ENCODE measurements around the gene NPC1L1.

The NPC1L1 gene, protein sequence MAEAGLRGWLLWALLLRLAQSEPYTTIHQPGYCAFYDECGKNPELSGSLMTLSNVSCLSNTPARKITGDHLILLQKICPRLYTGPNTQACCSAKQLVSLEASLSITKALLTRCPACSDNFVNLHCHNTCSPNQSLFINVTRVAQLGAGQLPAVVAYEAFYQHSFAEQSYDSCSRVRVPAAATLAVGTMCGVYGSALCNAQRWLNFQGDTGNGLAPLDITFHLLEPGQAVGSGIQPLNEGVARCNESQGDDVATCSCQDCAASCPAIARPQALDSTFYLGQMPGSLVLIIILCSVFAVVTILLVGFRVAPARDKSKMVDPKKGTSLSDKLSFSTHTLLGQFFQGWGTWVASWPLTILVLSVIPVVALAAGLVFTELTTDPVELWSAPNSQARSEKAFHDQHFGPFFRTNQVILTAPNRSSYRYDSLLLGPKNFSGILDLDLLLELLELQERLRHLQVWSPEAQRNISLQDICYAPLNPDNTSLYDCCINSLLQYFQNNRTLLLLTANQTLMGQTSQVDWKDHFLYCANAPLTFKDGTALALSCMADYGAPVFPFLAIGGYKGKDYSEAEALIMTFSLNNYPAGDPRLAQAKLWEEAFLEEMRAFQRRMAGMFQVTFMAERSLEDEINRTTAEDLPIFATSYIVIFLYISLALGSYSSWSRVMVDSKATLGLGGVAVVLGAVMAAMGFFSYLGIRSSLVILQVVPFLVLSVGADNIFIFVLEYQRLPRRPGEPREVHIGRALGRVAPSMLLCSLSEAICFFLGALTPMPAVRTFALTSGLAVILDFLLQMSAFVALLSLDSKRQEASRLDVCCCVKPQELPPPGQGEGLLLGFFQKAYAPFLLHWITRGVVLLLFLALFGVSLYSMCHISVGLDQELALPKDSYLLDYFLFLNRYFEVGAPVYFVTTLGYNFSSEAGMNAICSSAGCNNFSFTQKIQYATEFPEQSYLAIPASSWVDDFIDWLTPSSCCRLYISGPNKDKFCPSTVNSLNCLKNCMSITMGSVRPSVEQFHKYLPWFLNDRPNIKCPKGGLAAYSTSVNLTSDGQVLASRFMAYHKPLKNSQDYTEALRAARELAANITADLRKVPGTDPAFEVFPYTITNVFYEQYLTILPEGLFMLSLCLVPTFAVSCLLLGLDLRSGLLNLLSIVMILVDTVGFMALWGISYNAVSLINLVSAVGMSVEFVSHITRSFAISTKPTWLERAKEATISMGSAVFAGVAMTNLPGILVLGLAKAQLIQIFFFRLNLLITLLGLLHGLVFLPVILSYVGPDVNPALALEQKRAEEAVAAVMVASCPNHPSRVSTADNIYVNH (N-terminal part only)

DNA sequence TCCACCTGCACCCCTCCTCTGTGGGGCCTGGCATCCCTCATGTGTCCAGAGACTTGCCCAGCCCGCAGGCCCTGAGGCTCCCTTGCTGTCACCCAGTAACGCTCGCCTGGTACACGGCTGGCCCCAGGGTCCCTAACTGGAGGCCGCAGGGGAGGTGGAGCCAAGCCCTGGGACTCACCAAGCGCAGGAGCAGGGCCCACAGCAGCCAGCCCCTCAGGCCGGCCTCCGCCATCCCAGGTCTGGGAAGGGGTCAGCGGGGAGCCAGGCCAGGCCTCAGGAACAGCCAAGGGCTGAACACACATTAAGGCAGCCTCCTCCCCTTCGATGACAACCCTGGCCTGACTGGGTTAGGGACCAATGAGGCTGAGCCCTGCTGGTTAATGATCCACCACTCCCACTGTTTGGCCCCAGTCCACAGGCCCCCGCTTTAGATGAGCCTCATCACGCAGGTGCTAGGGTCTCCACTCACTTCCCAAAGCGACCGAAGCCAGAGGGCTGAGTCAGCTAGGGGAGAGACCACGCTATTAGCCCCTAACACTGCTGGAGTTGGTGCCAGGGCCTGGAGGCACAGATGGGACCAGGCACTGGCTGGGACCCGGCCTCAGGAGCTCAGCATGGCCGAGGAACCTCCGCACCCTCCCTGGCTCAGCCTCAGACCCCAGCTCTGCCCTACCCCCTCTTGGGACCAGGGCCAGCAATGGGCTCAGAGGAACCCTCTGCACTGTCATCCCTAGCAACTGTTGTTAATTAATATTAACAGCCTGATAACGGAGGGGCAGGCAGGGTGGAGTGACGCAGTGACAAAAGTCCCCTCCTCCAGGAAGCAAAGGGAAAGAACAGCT, at the start of gene NPC1L1:
Gene NPC1L1 (minus strand): TSS at position 303 of the 842 bp plus-strand sequence. CDS start 71 bp downstream, at position 232.
- TF ChIP-seq, protein P1, sequence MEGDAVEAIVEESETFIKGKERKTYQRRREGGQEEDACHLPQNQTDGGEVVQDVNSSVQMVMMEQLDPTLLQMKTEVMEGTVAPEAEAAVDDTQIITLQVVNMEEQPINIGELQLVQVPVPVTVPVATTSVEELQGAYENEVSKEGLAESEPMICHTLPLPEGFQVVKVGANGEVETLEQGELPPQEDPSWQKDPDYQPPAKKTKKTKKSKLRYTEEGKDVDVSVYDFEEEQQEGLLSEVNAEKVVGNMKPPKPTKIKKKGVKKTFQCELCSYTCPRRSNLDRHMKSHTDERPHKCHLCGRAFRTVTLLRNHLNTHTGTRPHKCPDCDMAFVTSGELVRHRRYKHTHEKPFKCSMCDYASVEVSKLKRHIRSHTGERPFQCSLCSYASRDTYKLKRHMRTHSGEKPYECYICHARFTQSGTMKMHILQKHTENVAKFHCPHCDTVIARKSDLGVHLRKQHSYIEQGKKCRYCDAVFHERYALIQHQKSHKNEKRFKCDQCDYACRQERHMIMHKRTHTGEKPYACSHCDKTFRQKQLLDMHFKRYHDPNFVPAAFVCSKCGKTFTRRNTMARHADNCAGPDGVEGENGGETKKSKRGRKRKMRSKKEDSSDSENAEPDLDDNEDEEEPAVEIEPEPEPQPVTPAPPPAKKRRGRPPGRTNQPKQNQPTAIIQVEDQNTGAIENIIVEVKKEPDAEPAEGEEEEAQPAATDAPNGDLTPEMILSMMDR (IDR thresholded peaks at IDR 0.05): no peak
- Mint-ChIP-seq H3K36me3 (ENCODE audit: low read depth) (no peaks in the 10 kb centered on the region), H3K4me1 (no peaks in the 10 kb centered on the region), H3K27ac (no peak within 1 kb of the TSS), H3K4me3 (no peak within 1 kb of the TSS), H3K27me3 (ENCODE audit: low read depth, poor library complexity) (peaks cover 6% of the 10 kb centered on the region), H3K9me3 (no peaks in the 10 kb centered on the region)
- peak; percentile 19 for DNase-seq

DNA sequence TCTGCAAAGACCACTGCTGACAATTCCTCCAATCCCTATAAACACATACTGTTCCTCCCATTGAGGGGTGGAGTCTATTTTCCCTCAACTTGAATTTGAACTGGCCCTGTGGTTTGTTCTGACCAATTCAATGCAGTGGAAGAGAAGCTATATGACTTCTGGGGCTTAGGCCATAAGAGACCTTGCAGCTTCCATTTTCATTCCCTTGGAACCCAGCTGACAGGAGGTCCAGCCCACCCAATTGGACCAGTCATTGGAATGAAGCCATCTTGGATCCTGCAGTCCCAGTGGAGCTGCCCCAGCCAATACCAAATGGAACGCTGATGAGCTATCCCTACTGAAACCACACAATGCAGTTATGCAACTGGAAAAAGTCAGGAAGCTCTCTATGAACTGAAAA, 49.8 kb upstream of the NPC1L1 start:
- H3K27ac Mint-ChIP-seq: no peak overlapping the region
- H3K36me3 Mint-ChIP-seq (ENCODE audit: low read depth): no peaks in the 10 kb centered on the region
- no peaks in the 10 kb centered on the region for H3K9me3 Mint-ChIP-seq
- H3K4me3 Mint-ChIP-seq: no peak overlapping the region
- peaks cover 25% of the 10 kb centered on the region for H3K27me3 Mint-ChIP-seq (ENCODE audit: low read depth, poor library complexity)
- H3K4me1 Mint-ChIP-seq: no peaks in the 10 kb centered on the region
- TF ChIP-seq, protein P1 (IDR thresholded peaks at IDR 0.05): no peak
- DNase-seq: no peak

DNA sequence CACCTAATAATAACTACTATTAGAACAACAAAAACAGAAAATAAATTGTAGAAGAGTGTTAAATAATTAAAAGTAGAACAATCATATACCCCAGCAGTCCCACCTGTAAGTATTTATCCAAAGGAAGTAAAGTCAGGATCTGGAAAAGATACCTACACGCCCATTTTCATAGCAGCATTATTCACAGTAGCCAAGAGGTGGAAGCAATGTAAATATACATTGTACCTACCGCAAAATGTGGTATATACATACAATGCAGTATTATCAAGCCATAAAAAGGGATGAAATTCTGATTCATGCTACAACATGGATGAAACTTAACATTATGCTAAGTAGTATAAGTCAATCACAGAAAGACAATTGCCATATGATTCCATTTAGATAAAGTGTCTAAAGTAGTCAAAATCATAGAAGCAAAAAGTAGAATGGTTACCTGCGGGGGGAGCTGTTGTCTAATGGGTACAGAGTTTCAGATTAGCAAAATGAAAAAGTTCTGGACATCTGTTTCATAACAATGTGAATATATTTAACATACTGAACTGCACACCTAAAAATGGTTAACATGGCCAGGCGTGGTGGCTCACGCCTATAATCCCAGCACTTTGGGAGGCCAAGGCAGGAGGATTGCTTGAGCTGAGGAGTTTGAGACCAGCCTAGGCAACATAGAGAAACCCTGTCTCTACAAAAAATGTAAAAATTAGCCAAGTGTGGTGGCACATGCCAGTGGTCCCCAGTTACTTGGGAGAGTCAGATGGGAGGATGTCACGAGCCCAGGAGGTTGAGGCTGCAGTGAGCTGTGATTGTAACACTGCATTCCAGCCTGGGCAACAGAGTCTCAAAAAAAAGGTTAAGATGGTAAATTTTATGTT, 46.9 kb upstream of the NPC1L1 start:
- Mint-ChIP-seq H3K27ac (no peak overlapping the region), H3K27me3 (ENCODE audit: low read depth, poor library complexity) (peaks cover 30% of the 10 kb centered on the region), H3K36me3 (ENCODE audit: low read depth) (no peaks in the 10 kb centered on the region), H3K4me3 (no peak overlapping the region), H3K4me1 (no peaks in the 10 kb centered on the region), H3K9me3 (no peaks in the 10 kb centered on the region)
- no peak for DNase-seq
- TF ChIP-seq, protein P1 (IDR thresholded peaks at IDR 0.05): no peak

DNA sequence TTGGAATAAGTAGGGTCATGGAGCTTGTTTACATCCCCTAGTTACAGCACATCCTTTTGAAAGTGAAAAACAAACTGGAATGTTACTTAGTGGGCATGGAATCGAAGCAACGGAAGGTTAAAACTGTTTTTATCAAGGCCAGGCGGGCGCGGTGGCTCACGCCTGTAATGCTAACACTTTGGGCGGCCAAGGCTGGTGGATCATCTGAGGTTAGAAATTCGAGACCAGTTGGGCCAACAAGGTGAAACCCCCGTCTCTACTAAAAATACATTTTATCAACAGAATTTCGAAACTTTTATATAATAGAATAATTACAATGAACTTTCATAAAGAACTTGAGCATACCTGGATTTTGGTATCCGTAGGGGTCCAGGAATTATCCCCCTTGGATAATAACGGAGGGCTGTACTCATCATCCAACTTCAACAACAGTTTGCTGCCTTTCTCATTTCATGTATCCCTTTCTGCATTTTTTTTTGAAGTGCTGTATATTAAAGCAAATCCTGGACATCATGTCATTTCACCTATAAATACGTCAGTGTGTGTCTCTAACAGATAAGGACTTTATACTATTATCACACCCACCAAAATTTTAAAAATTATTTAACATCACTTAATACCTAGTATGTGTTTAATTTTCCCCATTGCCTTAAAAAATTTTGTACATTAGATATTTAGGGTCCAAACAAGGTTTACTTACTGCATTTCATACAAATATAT, 42.2 kb upstream of the NPC1L1 start:
- Mint-ChIP-seq H3K4me3 (peak overlapping the region; percentile 88), H3K27me3 (ENCODE audit: low read depth, poor library complexity) (peaks cover 27% of the 10 kb centered on the region), H3K9me3 (no peaks in the 10 kb centered on the region), H3K36me3 (ENCODE audit: low read depth) (peaks cover 24% of the 10 kb centered on the region), H3K4me1 (peaks cover 36% of the 10 kb centered on the region), H3K27ac (no peak overlapping the region)
- TF ChIP-seq, protein P1 (IDR thresholded peaks at IDR 0.05): no peak
- DNase-seq: no peak

Measured in nephron progenitor cell (in vitro differentiated cells).